ENCODE measurements around the gene FNDC3B. TPM values are rescaled to one million over a fixed set of nuclear protein-coding genes. Genes with fewer than 3 reads are reported as not detected.

The FNDC3B gene
- total and polyA plus RNA-seq, 4 donors: 23.3 to 74.2 (median 32.9) TPM

DNA sequence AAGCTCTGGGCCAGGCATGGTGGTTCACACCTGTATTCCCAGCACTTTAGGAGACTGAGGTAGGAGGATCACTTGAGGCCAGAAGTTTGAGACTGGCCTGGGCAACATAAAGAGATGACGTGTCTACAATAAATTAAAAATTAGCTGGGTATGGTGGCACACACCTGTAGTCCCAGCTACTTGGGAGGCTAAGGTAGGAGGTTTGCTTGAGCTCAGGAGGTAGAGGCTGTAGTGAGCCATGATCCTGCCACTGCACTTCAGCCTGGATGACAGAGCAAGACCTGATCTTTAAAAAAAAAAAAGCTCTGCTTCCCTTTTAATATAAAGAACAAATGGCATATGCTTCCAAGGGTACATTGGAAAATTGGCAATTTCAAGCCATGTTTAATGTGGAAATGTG is 46.7 kb downstream of the FNDC3B start:
- no peak for DNase-seq (ENCODE audit: low spot score)
- no peaks in the 10 kb centered on the region for H3K27me3 ChIP-seq (ENCODE audit: control insufficient read depth in 4 of 4, insufficient read depth in 4 of 4, low read length in 3 of 4)
- H3K4me1 ChIP-seq (ENCODE audit: control insufficient read depth in 4 of 4, insufficient read depth in 4 of 4, low read length in 3 of 4): peaks cover 5 to 36% (median 20%) of the 10 kb centered on the region in 4 donors
- no peaks in the 10 kb centered on the region for H3K9me3 ChIP-seq (ENCODE audit: control insufficient read depth in 4 of 4, low read length in 3 of 4)
- H3K36me3 ChIP-seq (ENCODE audit: control insufficient read depth in 4 of 4, insufficient read depth in 3 of 4, low read depth in 1 of 4, low read length in 3 of 4): peaks cover 0 to 5% (median 0%) of the 10 kb centered on the region in 4 donors
- H3K27ac ChIP-seq (ENCODE audit: low read depth in 1 of 2, low read length in 2 of 2): no peak overlapping the region
- no peak overlapping the region for H3K4me3 ChIP-seq (ENCODE audit: low read depth in 1 of 3, low read length in 3 of 3)
- H3K9ac ChIP-seq (ENCODE audit: low read depth in 1 of 2, low read length in 2 of 2): no peak overlapping the region
- 95% methylated on average over 1 of the region's 1 CpG for WGBS
- TF ChIP-seq RAD21 (IDR thresholded peaks at IDR 0.05) (no peak), SP1 (IDR thresholded peaks at IDR 0.05) (no peak), GABPA (IDR thresholded peaks at IDR 0.05 in 1 of 2, conservative IDR thresholded peaks at IDR 0.05 in 1 of 2) (no peak)

DNA sequence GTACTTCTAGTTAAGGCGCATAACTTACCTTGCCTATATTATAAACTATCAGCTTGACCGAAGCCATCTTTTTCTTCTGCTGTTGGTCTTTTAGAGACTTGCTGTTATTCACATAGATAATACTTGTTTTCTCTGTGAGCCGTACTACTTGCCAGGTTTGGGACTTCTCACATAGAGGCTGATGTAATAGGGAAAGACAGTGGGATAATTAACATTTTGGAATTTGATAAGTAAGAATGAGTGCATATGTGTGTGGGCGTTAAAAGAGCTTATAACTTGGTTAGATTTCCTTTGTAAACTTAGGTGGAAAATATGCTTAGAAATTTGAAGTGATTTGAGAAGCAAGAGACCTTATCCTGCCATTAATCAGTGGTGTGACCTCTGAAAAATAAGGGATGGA is 47.8 kb downstream of the FNDC3B start:
- Histone ChIP-seq H3K27ac (ENCODE audit: low read depth in 1 of 2, low read length in 2 of 2) (no peak overlapping the region), H3K36me3 (ENCODE audit: control insufficient read depth in 4 of 4, insufficient read depth in 3 of 4, low read depth in 1 of 4, low read length in 3 of 4) (peaks cover 0 to 5% (median 0%) of the 10 kb centered on the region in 4 donors)

DNA sequence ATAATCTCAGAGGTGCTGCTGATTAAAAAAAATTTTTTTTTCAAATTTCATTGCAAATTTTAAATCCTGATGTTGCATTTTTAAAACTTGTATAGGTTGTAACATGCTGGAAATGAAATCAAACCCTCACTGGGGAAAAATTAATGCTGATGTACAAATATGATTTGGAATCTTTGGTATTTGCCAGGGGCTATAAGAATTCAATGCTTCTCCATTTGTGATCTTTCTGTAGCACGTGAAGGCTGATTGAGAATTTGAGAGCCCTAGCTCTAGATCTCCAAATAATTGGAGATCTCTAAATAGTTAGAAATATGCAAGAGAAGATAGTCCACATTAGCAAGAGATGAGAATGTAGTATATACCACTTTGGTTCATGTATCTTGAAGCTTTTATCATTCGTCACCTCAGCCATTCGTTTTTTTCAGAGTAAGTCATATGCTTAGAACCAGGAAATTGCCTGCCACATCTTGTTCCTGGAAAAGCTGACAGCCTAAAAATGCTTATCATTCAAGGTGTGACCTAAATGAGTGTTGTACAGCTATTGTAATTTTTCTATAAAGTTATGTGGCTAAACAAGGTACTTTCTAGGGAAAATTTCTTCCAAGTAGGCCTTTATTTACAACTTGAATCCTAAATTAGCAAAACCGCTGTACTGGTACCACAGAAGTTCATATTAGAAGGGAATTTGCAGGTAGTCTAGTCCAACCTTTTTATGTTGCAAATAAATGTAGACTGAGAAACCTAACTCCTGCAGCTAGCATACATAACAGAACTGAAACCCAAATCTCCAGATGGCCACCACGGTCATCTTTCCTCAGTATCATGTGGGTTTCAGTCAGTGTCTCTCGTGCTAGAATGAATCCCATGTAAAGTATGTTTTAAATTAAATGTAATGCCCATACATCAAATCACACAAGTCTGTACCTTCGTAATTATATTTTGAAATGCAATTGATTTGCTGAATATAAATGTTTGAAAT is 48.5 kb downstream of the FNDC3B start:
- 72% methylated on average over 7 of the region's 7 CpGs for WGBS
- H3K4me3 ChIP-seq (ENCODE audit: low read depth in 1 of 3, low read length in 3 of 3): no peak overlapping the region
- H3K27me3 ChIP-seq (ENCODE audit: control insufficient read depth in 4 of 4, insufficient read depth in 4 of 4, low read length in 3 of 4): no peaks in the 10 kb centered on the region
- no peak for DNase-seq (ENCODE audit: low spot score)
- no peak overlapping the region for H3K27ac ChIP-seq (ENCODE audit: low read depth in 1 of 2, low read length in 2 of 2)
- no peaks in the 10 kb centered on the region for H3K9me3 ChIP-seq (ENCODE audit: control insufficient read depth in 4 of 4, low read length in 3 of 4)
- peaks cover 0 to 4% (median 0%) of the 10 kb centered on the region in 4 donors for H3K36me3 ChIP-seq (ENCODE audit: control insufficient read depth in 4 of 4, insufficient read depth in 3 of 4, low read depth in 1 of 4, low read length in 3 of 4)
- peaks cover 3 to 18% (median 8%) of the 10 kb centered on the region in 4 donors for H3K4me1 ChIP-seq (ENCODE audit: control insufficient read depth in 4 of 4, insufficient read depth in 4 of 4, low read length in 3 of 4)
- no peak for TF ChIP-seq SP1 (IDR thresholded peaks at IDR 0.05)
- H3K9ac ChIP-seq (ENCODE audit: low read depth in 1 of 2, low read length in 2 of 2): no peak overlapping the region

More for the DNA sequence above, 47.8 kb downstream of the FNDC3B start:
- Histone ChIP-seq H3K9me3 (ENCODE audit: control insufficient read depth in 4 of 4, low read length in 3 of 4) (no peaks in the 10 kb centered on the region), H3K4me1 (ENCODE audit: control insufficient read depth in 4 of 4, insufficient read depth in 4 of 4, low read length in 3 of 4) (peaks cover 5 to 24% (median 13%) of the 10 kb centered on the region in 4 donors), H3K9ac (ENCODE audit: low read depth in 1 of 2, low read length in 2 of 2) (no peak overlapping the region), H3K27me3 (ENCODE audit: control insufficient read depth in 4 of 4, insufficient read depth in 4 of 4, low read length in 3 of 4) (no peaks in the 10 kb centered on the region), H3K4me3 (ENCODE audit: low read depth in 1 of 3, low read length in 3 of 3) (no peak overlapping the region)
- no peak for DNase-seq (ENCODE audit: low spot score)
- 91% methylated on average over 4 of the region's 4 CpGs for WGBS
- TF ChIP-seq RAD21 (IDR thresholded peaks at IDR 0.05): no peak
- no peak for TF ChIP-seq EGR1 (IDR thresholded peaks at IDR 0.05; ENCODE audit: low read depth in 2 of 2)
- no peak for TF ChIP-seq TAF1 (conservative IDR thresholded peaks at IDR 0.05)
- TF ChIP-seq NR2F2 (IDR thresholded peaks at IDR 0.05): no peak

DNA sequence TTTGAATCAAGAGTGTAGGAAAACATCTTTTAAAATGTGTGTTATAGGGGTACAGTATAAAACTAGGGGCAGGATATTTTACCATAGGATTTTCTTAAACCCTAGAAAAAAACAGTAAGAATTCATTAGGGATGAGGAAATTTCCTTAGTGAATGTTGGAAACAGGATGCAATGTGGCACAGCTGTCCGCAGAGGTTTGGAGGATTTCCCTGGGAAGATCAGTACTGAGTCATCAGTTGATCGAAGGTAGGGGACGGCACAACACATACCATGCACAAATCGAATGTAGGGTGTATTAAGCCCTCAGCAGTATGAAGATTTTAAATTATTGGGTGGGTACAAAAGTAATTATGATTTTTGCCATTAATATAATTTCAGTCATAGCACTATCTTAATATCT is 49.9 kb downstream of the FNDC3B start:
- no peaks in the 10 kb centered on the region for H3K27me3 ChIP-seq (ENCODE audit: control insufficient read depth in 4 of 4, insufficient read depth in 4 of 4, low read length in 3 of 4)
- no peaks in the 10 kb centered on the region for H3K36me3 ChIP-seq (ENCODE audit: control insufficient read depth in 4 of 4, insufficient read depth in 3 of 4, low read depth in 1 of 4, low read length in 3 of 4)
- H3K9ac ChIP-seq (ENCODE audit: low read depth in 1 of 2, low read length in 2 of 2): no peak overlapping the region
- 84% methylated on average over 4 of the region's 4 CpGs for WGBS
- H3K9me3 ChIP-seq (ENCODE audit: control insufficient read depth in 4 of 4, low read length in 3 of 4): no peaks in the 10 kb centered on the region
- TF ChIP-seq NR2F2 (IDR thresholded peaks at IDR 0.05): no peak
- TF ChIP-seq SP1 (IDR thresholded peaks at IDR 0.05): no peak
- no peak for TF ChIP-seq FOXA1 (IDR thresholded peaks at IDR 0.05)
- TF ChIP-seq FOXA2 (IDR thresholded peaks at IDR 0.05): no peak
- H3K27ac ChIP-seq (ENCODE audit: low read depth in 1 of 2, low read length in 2 of 2): no peak overlapping the region
- no peak overlapping the region for H3K4me3 ChIP-seq (ENCODE audit: low read depth in 1 of 3, low read length in 3 of 3)
- no peak for DNase-seq (ENCODE audit: low spot score)
- H3K4me1 ChIP-seq (ENCODE audit: control insufficient read depth in 4 of 4, insufficient read depth in 4 of 4, low read length in 3 of 4): peaks cover 0 to 6% (median 3%) of the 10 kb centered on the region in 4 donors

Data from liver (tissue), 9 donors.